ENCODE measurements around the gene RHBDD3. TPM values are rescaled to one million over a fixed set of nuclear protein-coding genes. Genes with fewer than 3 reads are reported as not detected.
"Not testable (repeated sequence)": the region's sequence is repeated elsewhere in the genome, so short reads cannot be mapped to it uniquely, and the experiment has no call there.

The RHBDD3 gene
- total RNA-seq, 6 donors from 2014 or later: 17.3 to 47.1 (median 27.9) TPM

DNA sequence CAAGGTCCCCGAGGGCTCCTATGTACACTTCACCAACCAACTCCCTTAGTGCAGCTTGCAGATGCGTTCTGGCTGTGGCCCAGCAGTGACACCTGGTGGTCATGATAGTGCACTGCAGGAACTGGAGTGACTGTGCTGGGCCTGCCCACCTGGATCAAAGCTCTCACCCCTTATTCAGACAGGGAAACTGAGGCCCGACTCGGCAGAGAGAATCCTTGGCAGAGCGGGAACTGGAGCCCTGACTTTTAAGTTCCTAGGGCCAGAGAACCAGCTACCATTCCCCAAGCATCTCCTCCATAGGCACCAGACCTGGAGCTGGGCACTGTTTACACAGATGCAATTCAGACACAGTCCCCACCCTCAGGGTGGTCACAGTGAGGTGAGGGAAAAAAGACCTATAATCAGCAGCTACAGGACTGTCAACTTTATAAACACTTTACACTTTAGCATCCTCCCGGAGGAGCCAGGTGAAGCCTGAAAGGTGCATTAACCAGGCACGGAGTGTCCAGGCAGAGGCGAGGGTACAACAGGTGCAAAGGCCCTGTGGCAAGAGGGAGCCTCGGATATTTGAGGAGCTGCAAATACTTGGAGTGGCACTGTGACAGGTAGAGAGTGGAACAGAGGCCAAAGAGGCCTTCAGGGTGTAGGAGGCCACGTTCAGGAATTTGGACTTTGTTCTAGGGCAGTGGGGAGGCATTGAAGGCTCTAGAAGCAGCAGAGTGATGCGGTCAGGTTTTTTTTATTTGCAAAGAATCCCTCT lies 22.0 kb downstream of the RHBDD3 start:
- ATAC-seq (ENCODE audit: low FRiP score in 2 of 2) (peak; percentile 91 to 92), DNase-seq (peak in 1 of 2 donors; percentile 76)
- H3K4me3 ChIP-seq: no peak overlapping the region
- 47 to 68% methylated on average over 8 to 10 of the region's 11 CpGs for WGBS, 2 donors
- H3K27me3 ChIP-seq: no peaks in the 10 kb centered on the region
- TF ChIP-seq, protein P1, sequence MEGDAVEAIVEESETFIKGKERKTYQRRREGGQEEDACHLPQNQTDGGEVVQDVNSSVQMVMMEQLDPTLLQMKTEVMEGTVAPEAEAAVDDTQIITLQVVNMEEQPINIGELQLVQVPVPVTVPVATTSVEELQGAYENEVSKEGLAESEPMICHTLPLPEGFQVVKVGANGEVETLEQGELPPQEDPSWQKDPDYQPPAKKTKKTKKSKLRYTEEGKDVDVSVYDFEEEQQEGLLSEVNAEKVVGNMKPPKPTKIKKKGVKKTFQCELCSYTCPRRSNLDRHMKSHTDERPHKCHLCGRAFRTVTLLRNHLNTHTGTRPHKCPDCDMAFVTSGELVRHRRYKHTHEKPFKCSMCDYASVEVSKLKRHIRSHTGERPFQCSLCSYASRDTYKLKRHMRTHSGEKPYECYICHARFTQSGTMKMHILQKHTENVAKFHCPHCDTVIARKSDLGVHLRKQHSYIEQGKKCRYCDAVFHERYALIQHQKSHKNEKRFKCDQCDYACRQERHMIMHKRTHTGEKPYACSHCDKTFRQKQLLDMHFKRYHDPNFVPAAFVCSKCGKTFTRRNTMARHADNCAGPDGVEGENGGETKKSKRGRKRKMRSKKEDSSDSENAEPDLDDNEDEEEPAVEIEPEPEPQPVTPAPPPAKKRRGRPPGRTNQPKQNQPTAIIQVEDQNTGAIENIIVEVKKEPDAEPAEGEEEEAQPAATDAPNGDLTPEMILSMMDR (IDR thresholded peaks at IDR 0.05): peak; percentile 92 to 98 (median 94)
- no peak for TF ChIP-seq POLR2AphosphoS5 (IDR thresholded peaks at IDR 0.05)
- peaks cover 0 to 2% (median 0%) of the 10 kb centered on the region in 4 donors for H3K36me3 ChIP-seq
- H3K27ac ChIP-seq: no peak overlapping the region
- peaks cover 0 to 5% (median 0%) of the 10 kb centered on the region in 4 donors for H3K9me3 ChIP-seq
- H3K4me1 ChIP-seq: peaks cover 0 to 4% (median 1%) of the 10 kb centered on the region in 4 donors

DNA sequence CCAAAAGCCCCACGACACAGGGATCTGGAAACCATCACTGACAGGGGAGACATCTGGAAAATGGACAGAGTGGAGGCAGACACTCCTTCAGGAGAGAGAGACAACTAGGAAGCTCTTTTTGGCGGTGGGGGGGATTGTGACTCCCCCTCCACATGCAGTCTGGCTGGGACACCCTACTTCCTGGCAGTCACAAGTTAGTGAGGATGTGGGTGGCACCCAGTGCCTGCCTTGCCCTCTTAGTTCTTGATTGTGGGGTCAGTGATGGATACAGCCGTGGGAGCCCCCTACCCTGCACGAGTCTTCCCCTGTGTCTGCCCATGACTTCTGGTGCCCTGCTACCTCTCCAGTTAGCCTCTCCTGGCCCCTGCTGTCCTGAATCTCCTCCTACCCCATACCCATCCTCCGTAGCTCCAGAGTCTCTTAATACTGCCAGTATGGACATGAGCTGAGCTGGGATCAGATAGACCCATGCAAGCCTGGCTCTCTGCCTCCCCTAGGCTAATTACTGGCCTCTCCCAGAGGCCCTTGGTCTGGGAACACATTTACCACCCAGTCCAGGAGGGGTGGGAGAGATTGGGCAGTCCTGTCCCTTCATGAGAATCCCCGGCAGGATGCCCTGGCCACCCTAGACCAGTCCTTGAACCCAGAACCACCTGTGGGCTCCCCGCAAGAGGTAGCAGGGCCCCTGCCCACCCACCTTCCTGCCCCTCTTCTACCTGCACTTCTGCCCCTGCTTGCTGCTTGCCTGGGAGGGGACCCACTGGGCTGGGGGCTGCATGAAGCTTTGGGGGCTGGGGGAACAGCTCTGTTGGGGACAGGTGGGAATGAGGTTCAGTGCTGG lies 22.8 kb downstream of the RHBDD3 start:
- TF ChIP-seq, protein P1 (IDR thresholded peaks at IDR 0.05): no peak
- no peak for TF ChIP-seq POLR2AphosphoS5 (IDR thresholded peaks at IDR 0.05)
- TF ChIP-seq EP300 (IDR thresholded peaks at IDR 0.05): no peak
- TF ChIP-seq POLR2A (IDR thresholded peaks at IDR 0.05): no peak
- Histone ChIP-seq H3K36me3 (peaks cover 0 to 3% (median 0%) of the 10 kb centered on the region in 4 donors), H3K4me1 (peaks cover 0 to 4% (median 1%) of the 10 kb centered on the region in 4 donors), H3K9me3 (peaks cover 0 to 5% (median 0%) of the 10 kb centered on the region in 4 donors), H3K4me3 (no peak overlapping the region), H3K27me3 (no peaks in the 10 kb centered on the region), H3K27ac (peak overlapping the region in 1 of 4 donors; percentile 48)
- DNase-seq (no peak), ATAC-seq (ENCODE audit: low FRiP score in 2 of 2) (peak in 1 of 2 donors; percentile 20)
- 74 to 76% methylated on average over 4 to 7 of the region's 7 CpGs for WGBS, 2 donors

DNA sequence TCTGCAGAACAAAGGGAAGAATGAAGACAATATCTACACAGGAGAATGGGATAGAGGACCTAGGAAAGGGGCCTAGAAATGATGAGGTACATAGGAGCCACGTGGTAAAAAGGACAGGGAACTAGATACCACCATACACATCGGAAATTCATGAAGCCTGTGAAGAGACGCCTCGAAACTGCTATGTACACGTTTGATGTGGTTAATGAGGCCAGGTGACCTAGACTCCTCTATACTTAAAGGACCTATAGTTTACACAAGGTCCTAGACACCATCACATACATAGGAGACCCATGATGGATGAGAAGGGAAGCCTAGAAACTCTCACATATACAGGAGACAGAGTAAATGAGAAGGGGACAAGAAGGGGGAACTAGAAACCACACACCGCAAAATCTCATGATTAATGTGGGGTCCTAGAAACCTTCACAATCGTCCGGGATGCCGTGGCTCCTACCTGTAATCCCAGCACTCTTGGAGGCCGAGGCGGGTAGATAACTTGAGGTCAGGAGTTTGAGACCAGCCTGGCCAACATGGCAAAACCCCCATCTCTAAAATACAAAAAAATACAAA lies 23.8 kb downstream of the RHBDD3 start:
- DNase-seq (no peak), ATAC-seq (ENCODE audit: low FRiP score in 2 of 2) (no peak)
- peaks cover 0 to 4% (median 1%) of the 10 kb centered on the region in 4 donors for H3K4me1 ChIP-seq
- H3K27ac ChIP-seq: no peak overlapping the region
- H3K36me3 ChIP-seq: peaks cover 0 to 3% (median 0%) of the 10 kb centered on the region in 4 donors
- 80 to 85% methylated on average over 11 of the region's 11 CpGs for WGBS, 2 donors
- no peaks in the 10 kb centered on the region for H3K27me3 ChIP-seq
- H3K4me3 ChIP-seq: no peak overlapping the region
- no peak for TF ChIP-seq POLR2A (IDR thresholded peaks at IDR 0.05)
- H3K9me3 ChIP-seq: peaks cover 0 to 5% (median 0%) of the 10 kb centered on the region in 4 donors

DNA sequence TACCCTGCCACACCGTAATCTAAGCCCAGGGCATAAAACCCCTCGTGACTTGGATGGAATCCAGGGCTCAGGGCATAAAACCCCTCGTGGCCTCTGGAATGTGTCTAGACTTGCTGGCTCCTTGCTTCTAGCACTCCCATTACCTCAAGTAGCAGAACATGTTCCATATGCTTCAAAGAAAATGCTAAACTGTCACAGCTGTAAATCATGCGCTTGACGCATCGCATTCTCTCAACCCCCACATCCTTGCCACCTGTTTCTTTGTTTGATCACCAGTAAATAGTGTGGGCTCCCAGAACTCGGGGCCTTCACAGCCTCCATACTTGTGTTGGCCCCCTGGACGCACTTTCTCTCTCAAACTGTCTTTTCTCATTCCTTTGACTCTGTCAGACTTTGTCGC lies 27.3 kb downstream of the RHBDD3 start:
- 78 to 84% methylated on average over 9 of the region's 9 CpGs for WGBS, 2 donors
- H3K27ac ChIP-seq; H3K27me3 ChIP-seq; H3K4me3 ChIP-seq; H3K9me3 ChIP-seq; DNase-seq; ATAC-seq (ENCODE audit: low FRiP score in 2 of 2); H3K36me3 ChIP-seq; H3K4me1 ChIP-seq: not testable (repeated sequence)

DNA sequence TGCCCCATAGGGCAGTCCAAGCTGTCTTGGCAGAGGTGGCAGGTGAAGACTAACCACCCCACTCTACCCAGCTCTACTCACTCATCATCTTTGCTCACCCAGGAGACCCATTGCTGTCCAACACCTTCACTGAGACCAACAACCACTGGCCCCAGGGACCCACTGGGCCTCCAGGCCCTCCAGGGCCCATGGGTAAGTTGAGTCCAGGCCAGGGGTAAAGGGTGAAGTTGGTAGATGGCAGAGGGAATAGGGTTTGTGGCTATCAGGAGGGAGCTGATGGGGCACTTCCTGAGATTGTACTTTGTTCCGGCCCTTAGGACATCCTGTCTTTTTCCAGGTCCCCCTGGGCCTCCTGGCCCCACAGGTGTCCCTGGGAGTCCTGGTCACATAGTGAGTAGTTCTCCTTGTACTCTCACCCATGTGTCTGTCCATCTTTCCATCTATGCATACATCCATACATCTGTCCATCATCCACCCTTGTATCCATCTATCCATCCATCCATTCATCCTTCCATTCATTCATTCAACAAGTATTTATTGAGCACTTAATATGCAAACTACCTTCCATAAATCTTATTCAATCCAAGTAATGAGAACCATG lies 34.4 kb downstream of the RHBDD3 start:
- no peaks in the 10 kb centered on the region for H3K27me3 ChIP-seq
- H3K27ac ChIP-seq: peak overlapping the region in 1 of 4 donors; percentile 86
- WGBS, 2 donors: 55 to 86% methylated on average over 1 of the region's 1 CpG

More for the DNA sequence above, 34.4 kb downstream of the RHBDD3 start:
- no peak for TF ChIP-seq POLR2AphosphoS5 (IDR thresholded peaks at IDR 0.05)
- TF ChIP-seq, protein P1 (IDR thresholded peaks at IDR 0.05): no peak
- DNase-seq: peak in 1 of 2 donors; percentile 30
- no peaks in the 10 kb centered on the region for H3K9me3 ChIP-seq
- peak in 1 of 2 donors; percentile 37 for ATAC-seq (ENCODE audit: low FRiP score in 2 of 2)
- H3K4me1 ChIP-seq: peaks cover 3 to 19% (median 15%) of the 10 kb centered on the region in 4 donors
- H3K4me3 ChIP-seq: no peak overlapping the region
- H3K36me3 ChIP-seq: no peaks in the 10 kb centered on the region
